ENCODE data around the gene INPP4A.

- TF ChIP-seq CTCF (IDR thresholded peaks at IDR 0.05) (no peak), USF2 (IDR thresholded peaks at IDR 0.05) (no peak), MAFK (IDR thresholded peaks at IDR 0.05; ENCODE audit: partially characterized antibody) (no peak), MAX (IDR thresholded peaks at IDR 0.05) (no peak), EP300 (IDR thresholded peaks at IDR 0.05) (no peak), REST (IDR thresholded peaks at IDR 0.05) (no peak), HDAC2 (IDR thresholded peaks at IDR 0.05) (no peak), RCOR1 (IDR thresholded peaks at IDR 0.05; ENCODE audit: low read depth, low read length) (no peak), SREBF2 (IDR thresholded peaks at IDR 0.05) (no peak), CBX2 (IDR thresholded peaks at IDR 0.05; ENCODE audit: borderline replicate concordance, low read depth) (no peak), POLR2A (IDR thresholded peaks at IDR 0.05; ENCODE audit: low read length) (no peak), ESRRA (IDR thresholded peaks at IDR 0.05; ENCODE audit: borderline replicate concordance, low read length) (no peak)
Observed at GRCh38 chr2:98541489-98541888, 96.8 kb downstream of the INPP4A start.
